ENCODE measurements around the gene PLCZ1. TPM values are rescaled to one million over a fixed set of nuclear protein-coding genes. Genes with fewer than 3 reads are reported as not detected.

The PLCZ1 gene
- total RNA-seq, 1 experiment from 2014 or later, result not detected

- Histone ChIP-seq H3K27ac (ENCODE audit: low read depth, low read length, poor library complexity, severe bottlenecking) (no peak overlapping the region), H3K27me3 (replicated peaks; ENCODE audit: insufficient read depth, low read depth, low read length, poor library complexity) (peaks cover 11% of the 10 kb centered on the region), H3K4me3 (ENCODE audit: low read depth, low read length, poor library complexity, severe bottlenecking) (no peak overlapping the region), H3K36me3 (ENCODE audit: insufficient read depth, low read length, poor library complexity, severe bottlenecking) (no peaks in the 10 kb centered on the region), H3K9me3 (ENCODE audit: low read depth, low read length, poor library complexity, severe bottlenecking) (no peaks in the 10 kb centered on the region), H3K4me1 (ENCODE audit: insufficient read depth, low read length, poor library complexity, severe bottlenecking) (no peaks in the 10 kb centered on the region)
- TF ChIP-seq, protein P1, sequence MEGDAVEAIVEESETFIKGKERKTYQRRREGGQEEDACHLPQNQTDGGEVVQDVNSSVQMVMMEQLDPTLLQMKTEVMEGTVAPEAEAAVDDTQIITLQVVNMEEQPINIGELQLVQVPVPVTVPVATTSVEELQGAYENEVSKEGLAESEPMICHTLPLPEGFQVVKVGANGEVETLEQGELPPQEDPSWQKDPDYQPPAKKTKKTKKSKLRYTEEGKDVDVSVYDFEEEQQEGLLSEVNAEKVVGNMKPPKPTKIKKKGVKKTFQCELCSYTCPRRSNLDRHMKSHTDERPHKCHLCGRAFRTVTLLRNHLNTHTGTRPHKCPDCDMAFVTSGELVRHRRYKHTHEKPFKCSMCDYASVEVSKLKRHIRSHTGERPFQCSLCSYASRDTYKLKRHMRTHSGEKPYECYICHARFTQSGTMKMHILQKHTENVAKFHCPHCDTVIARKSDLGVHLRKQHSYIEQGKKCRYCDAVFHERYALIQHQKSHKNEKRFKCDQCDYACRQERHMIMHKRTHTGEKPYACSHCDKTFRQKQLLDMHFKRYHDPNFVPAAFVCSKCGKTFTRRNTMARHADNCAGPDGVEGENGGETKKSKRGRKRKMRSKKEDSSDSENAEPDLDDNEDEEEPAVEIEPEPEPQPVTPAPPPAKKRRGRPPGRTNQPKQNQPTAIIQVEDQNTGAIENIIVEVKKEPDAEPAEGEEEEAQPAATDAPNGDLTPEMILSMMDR (conservative IDR thresholded peaks at IDR 0.05; ENCODE audit: low read depth, low read length), result no peak
- no peak for TF ChIP-seq EZH2 (IDR thresholded peaks at IDR 0.05; ENCODE audit: borderline replicate concordance, low read depth, low read length, poor library complexity, severe bottlenecking)
- intact Hi-C loops (cut with micrococcal nuclease; ENCODE audit: unreplicated experiment), result no loop called here
- BruUV-seq (replicated peaks), result no TSS peak
- DNase-seq (ENCODE audit: low spot score), result no peak
- ChIA-PET CTCF (no interaction called here), POLR2A (ENCODE audit: low non-redundant PET) (no interaction called here)
Measured at GRCh38 chr12:18643681-18644080, 94.1 kb downstream of the PLCZ1 start.

- ChIA-PET POLR2A (ENCODE audit: low non-redundant PET) (no interaction called here), CTCF (no interaction called here)
- no peak for DNase-seq (ENCODE audit: low spot score)
- no peaks in the 10 kb centered on the region for H3K4me1 ChIP-seq (ENCODE audit: insufficient read depth, low read length, poor library complexity, severe bottlenecking)
- BruUV-seq (replicated peaks), result no TSS peak
- no peaks in the 10 kb centered on the region for H3K36me3 ChIP-seq (ENCODE audit: insufficient read depth, low read length, poor library complexity, severe bottlenecking)
- H3K4me3 ChIP-seq (ENCODE audit: low read depth, low read length, poor library complexity, severe bottlenecking), result no peak overlapping the region
- H3K9me3 ChIP-seq (ENCODE audit: low read depth, low read length, poor library complexity, severe bottlenecking), result no peaks in the 10 kb centered on the region
- peaks cover 7% of the 10 kb centered on the region for H3K27me3 ChIP-seq (replicated peaks; ENCODE audit: insufficient read depth, low read depth, low read length, poor library complexity)
- H3K27ac ChIP-seq (ENCODE audit: low read depth, low read length, poor library complexity, severe bottlenecking), result no peak overlapping the region
- TF ChIP-seq, protein P1 (conservative IDR thresholded peaks at IDR 0.05; ENCODE audit: low read depth, low read length), result no peak
- no peak for TF ChIP-seq EZH2 (IDR thresholded peaks at IDR 0.05; ENCODE audit: borderline replicate concordance, low read depth, low read length, poor library complexity, severe bottlenecking)
- intact Hi-C loops (cut with micrococcal nuclease; ENCODE audit: unreplicated experiment), result no loop called here
Measured at GRCh38 chr12:18640321-18640955, 97.4 kb downstream of the PLCZ1 start.

GRCh38 chr12:18634382-18634781 is 103.4 kb downstream of the PLCZ1 start:
- BruUV-seq (replicated peaks), result no TSS peak
- TF ChIP-seq, protein P1 (conservative IDR thresholded peaks at IDR 0.05; ENCODE audit: low read depth, low read length), result no peak
- TF ChIP-seq EZH2 (IDR thresholded peaks at IDR 0.05; ENCODE audit: borderline replicate concordance, low read depth, low read length, poor library complexity, severe bottlenecking), result no peak
- intact Hi-C loops (cut with micrococcal nuclease; ENCODE audit: unreplicated experiment), result no loop called here

More at GRCh38 chr12:18634382-18634781, 103.4 kb downstream of the PLCZ1 start:
- Histone ChIP-seq H3K4me1 (ENCODE audit: insufficient read depth, low read length, poor library complexity, severe bottlenecking) (no peaks in the 10 kb centered on the region), H3K36me3 (ENCODE audit: insufficient read depth, low read length, poor library complexity, severe bottlenecking) (no peaks in the 10 kb centered on the region), H3K27ac (ENCODE audit: low read depth, low read length, poor library complexity, severe bottlenecking) (no peak overlapping the region), H3K4me3 (ENCODE audit: low read depth, low read length, poor library complexity, severe bottlenecking) (no peak overlapping the region), H3K9me3 (ENCODE audit: low read depth, low read length, poor library complexity, severe bottlenecking) (no peaks in the 10 kb centered on the region), H3K27me3 (replicated peaks; ENCODE audit: insufficient read depth, low read depth, low read length, poor library complexity) (no peaks in the 10 kb centered on the region)
- ChIA-PET POLR2A (ENCODE audit: low non-redundant PET) (no interaction called here), CTCF (no interaction called here)
- no peak for DNase-seq (ENCODE audit: low spot score)

Other genes with a start within 250 kb of the PLCZ1 start
- gene CAPZA3, start 107 bp upstream of the PLCZ1 start, total RNA-seq (2021), result not detected in 2 replicates

All from A673 (cell line).